ENCODE measurements around the gene IL11RA. TPM values are rescaled to one million over a fixed set of nuclear protein-coding genes. Genes with fewer than 3 reads are reported as not detected.

The IL11RA gene
- total and polyA plus RNA-seq, 2 donors (not counting 3 experiments of a cell fraction or from before 2014, with no cell fraction given) = 15.3 to 18.6 TPM

DNA sequence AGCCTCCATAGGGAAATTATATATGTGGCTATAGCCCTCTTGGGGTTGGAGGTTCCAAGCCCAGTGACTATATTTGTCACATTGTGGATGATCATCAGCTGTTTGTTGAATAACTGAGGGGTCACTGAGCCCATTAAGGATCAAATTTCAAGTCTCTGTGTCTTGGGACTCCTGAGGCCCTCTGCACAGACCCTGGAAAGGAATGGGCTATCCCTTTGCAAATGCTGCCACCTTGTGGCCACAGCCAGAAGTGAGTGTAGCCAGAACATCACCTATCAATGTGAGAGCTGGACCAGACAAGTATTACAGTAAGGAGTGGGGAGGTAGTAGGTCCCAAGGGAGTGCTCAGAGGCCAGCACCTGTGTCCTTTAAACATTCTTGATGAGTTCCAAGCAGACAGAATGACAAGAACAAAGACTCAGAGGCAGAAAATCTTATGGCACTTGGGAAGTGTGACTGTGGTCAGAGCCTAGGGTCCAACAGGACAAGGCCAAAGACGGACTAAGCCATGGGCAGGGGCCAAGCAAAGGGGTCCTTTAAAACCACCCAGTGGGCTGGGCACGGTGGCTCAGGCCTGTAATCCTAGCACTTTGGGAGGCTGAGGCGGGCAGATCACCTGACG, 48.3 kb upstream of the IL11RA start:
- dilution Hi-C loops (cut with MboI; ENCODE audit: extremely low pct_ligation_motif_present, low sequenced_read_pairs) (no loop called here), intact Hi-C loops (cut with micrococcal nuclease) (loop anchor here (1.0 kb wide), 4 partner anchors 56 to 271 kb away; no protein-coding TSS in a partner anchor)
- CTCF ChIA-PET = interaction anchor here (0.5 to 5.8 kb wide), 50 partner anchors 9 to 348 kb away, joined by 3 to 104 read pairs (median 5); partner anchors contain the start of genes DCTN3, ENHO, MYORG and RPP25L
- Histone ChIP-seq H2AFZ (ENCODE audit: low read depth, low read length) (no peak overlapping the region), H3K9me3 (replicated peaks; ENCODE audit: control insufficient read depth, insufficient read depth, low read length) (no peaks in the 10 kb centered on the region), H3K79me2 (ENCODE audit: control insufficient read depth, insufficient read depth, low read length) (no peaks in the 10 kb centered on the region), H3K9me1 (replicated peaks; ENCODE audit: control insufficient read depth, extremely low read depth, insufficient read depth, low read length) (no peaks in the 10 kb centered on the region), H3K36me3 (ENCODE audit: control insufficient read depth in 2 of 2, extremely low read depth in 1 of 2, insufficient read depth in 2 of 2, low read length in 2 of 2) (no peaks in the 10 kb centered on the region), H3K4me3 (replicated peaks in 1 of 3; ENCODE audit: insufficient read depth in 1 of 3, low read depth in 1 of 3, low read length in 3 of 3) (no peak overlapping the region), H4K20me1 (replicated peaks; ENCODE audit: control insufficient read depth, extremely low read depth, insufficient read depth, low read length) (no peaks in the 10 kb centered on the region), H3K4me1 (ENCODE audit: control insufficient read depth, extremely low read depth, insufficient read depth, low read length) (no peaks in the 10 kb centered on the region), H3K27ac (ENCODE audit: insufficient read depth, low read depth, low read length) (no peak overlapping the region), H3K27me3 (ENCODE audit: control insufficient read depth in 2 of 2, insufficient read depth in 2 of 2, low read length in 2 of 2) (peaks cover 0 to 10% of the 10 kb centered on the region in 2 experiments), H3K9ac (replicated peaks; ENCODE audit: extremely low read depth, insufficient read depth, low read length) (no peak overlapping the region), H3K4me2 (ENCODE audit: insufficient read depth, low read length) (no peak overlapping the region)
- POLR2A ChIA-PET = interaction anchor here (1.4 kb wide), 1 partner anchor 102 kb away, joined by 3 read pairs; no protein-coding TSS in a partner anchor
- FAIRE-seq (peak; percentile 87), DNase-seq (ENCODE audit: low read depth, low spot score) (peak; percentile 77)
- TF ChIP-seq, protein P1, sequence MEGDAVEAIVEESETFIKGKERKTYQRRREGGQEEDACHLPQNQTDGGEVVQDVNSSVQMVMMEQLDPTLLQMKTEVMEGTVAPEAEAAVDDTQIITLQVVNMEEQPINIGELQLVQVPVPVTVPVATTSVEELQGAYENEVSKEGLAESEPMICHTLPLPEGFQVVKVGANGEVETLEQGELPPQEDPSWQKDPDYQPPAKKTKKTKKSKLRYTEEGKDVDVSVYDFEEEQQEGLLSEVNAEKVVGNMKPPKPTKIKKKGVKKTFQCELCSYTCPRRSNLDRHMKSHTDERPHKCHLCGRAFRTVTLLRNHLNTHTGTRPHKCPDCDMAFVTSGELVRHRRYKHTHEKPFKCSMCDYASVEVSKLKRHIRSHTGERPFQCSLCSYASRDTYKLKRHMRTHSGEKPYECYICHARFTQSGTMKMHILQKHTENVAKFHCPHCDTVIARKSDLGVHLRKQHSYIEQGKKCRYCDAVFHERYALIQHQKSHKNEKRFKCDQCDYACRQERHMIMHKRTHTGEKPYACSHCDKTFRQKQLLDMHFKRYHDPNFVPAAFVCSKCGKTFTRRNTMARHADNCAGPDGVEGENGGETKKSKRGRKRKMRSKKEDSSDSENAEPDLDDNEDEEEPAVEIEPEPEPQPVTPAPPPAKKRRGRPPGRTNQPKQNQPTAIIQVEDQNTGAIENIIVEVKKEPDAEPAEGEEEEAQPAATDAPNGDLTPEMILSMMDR (IDR thresholded peaks at IDR 0.05; ENCODE audit: extremely low read depth in 1 of 2, insufficient read depth in 1 of 2, low read depth in 1 of 2, low read length in 2 of 2) = peak; percentile 85 to 89
- TF ChIP-seq FOS (IDR thresholded peaks at IDR 0.05; ENCODE audit: borderline replicate concordance, insufficient read depth, low read length) = no peak
- BruUV-seq (replicated peaks) = no TSS peak

GRCh38 chr9:34606190-34606589, 45.8 kb upstream of the IL11RA start:
- CTCF ChIA-PET = interaction anchor here (1.6 to 5.8 kb wide), 8 partner anchors 9 to 203 kb away, joined by 3 to 104 read pairs (median 34); no protein-coding TSS in a partner anchor
- no peak for FAIRE-seq

More at GRCh38 chr9:34606190-34606589, 45.8 kb upstream of the IL11RA start:
- H3K4me2 ChIP-seq (ENCODE audit: insufficient read depth, low read length) = no peak overlapping the region
- dilution Hi-C loops (cut with MboI; ENCODE audit: extremely low pct_ligation_motif_present, low sequenced_read_pairs) = no loop called here
- BruUV-seq (replicated peaks) = no TSS peak
- H3K9ac ChIP-seq (replicated peaks; ENCODE audit: extremely low read depth, insufficient read depth, low read length) = no peak overlapping the region
- intact Hi-C loops (cut with micrococcal nuclease) = no loop called here
- H4K20me1 ChIP-seq (replicated peaks; ENCODE audit: control insufficient read depth, extremely low read depth, insufficient read depth, low read length) = no peaks in the 10 kb centered on the region
- H3K36me3 ChIP-seq (ENCODE audit: control insufficient read depth in 2 of 2, extremely low read depth in 1 of 2, insufficient read depth in 2 of 2, low read length in 2 of 2) = no peaks in the 10 kb centered on the region
- POLR2A ChIA-PET = no interaction called here
- no peak overlapping the region for H3K27ac ChIP-seq (ENCODE audit: insufficient read depth, low read depth, low read length)
- no peak overlapping the region for H3K4me3 ChIP-seq (replicated peaks in 1 of 3; ENCODE audit: insufficient read depth in 1 of 3, low read depth in 1 of 3, low read length in 3 of 3)
- H2AFZ ChIP-seq (ENCODE audit: low read depth, low read length) = no peak overlapping the region
- no peaks in the 10 kb centered on the region for H3K9me1 ChIP-seq (replicated peaks; ENCODE audit: control insufficient read depth, extremely low read depth, insufficient read depth, low read length)
- peaks cover 2% of the 10 kb centered on the region for H3K4me1 ChIP-seq (ENCODE audit: control insufficient read depth, extremely low read depth, insufficient read depth, low read length)
- no peaks in the 10 kb centered on the region for H3K79me2 ChIP-seq (ENCODE audit: control insufficient read depth, insufficient read depth, low read length)
- TF ChIP-seq POLR2AphosphoS5 (IDR thresholded peaks at IDR 0.05; ENCODE audit: insufficient read depth, low read depth, low read length) (no peak), JUN (IDR thresholded peaks at IDR 0.05; ENCODE audit: borderline replicate concordance, insufficient read depth, insufficient read length, low read depth) (no peak), FOS (IDR thresholded peaks at IDR 0.05; ENCODE audit: borderline replicate concordance, insufficient read depth, low read length) (no peak), MAX (IDR thresholded peaks at IDR 0.05; ENCODE audit: insufficient read depth, insufficient read length) (no peak), POLR2A (IDR thresholded peaks at IDR 0.05; ENCODE audit: low read depth, low read length) (no peak), MYC (IDR thresholded peaks at IDR 0.05; ENCODE audit: low read depth, low read length) (no peak), GATA2 (IDR thresholded peaks at IDR 0.05; ENCODE audit: insufficient read depth, insufficient read length, low read depth, low read length) (no peak), EZH2 (IDR thresholded peaks at IDR 0.05; ENCODE audit: borderline replicate concordance, low read depth, low read length, severe bottlenecking) (no peak)
- TF ChIP-seq, protein P1 (IDR thresholded peaks at IDR 0.05; ENCODE audit: extremely low read depth in 1 of 2, insufficient read depth in 1 of 2, low read depth in 1 of 2, low read length in 2 of 2) = no peak
- H3K27me3 ChIP-seq (ENCODE audit: control insufficient read depth in 2 of 2, insufficient read depth in 2 of 2, low read length in 2 of 2) = peaks cover 0 to 10% of the 10 kb centered on the region in 2 experiments
- no peak for DNase-seq (ENCODE audit: low read depth, low spot score)
- no peaks in the 10 kb centered on the region for H3K9me3 ChIP-seq (replicated peaks; ENCODE audit: control insufficient read depth, insufficient read depth, low read length)
